Testis (tissue), 3 donors: ENCODE data around the gene FBXO30. TPM values are rescaled to one million over a fixed set of nuclear protein-coding genes. Genes with fewer than 3 reads are reported as not detected.

Experiments used
- DNase-seq: peaks from one replicate; pipeline ENCODE4 v3.0.0-alpha.2; 2019
- H3K27ac ChIP-seq, 2 donors: fragments of 200-600 bp; sonication (generic); one replicate each; pipeline ENCODE4 v1.5.1; 2019
- H3K27me3 ChIP-seq: fragments of 200-600 bp; sonication (generic); one replicate; pipeline ENCODE4 v1.5.1; 2019
- H3K36me3 ChIP-seq: fragments of 200-600 bp; sonication (generic); one replicate; pipeline ENCODE4 v1.5.1; 2017; ENCODE audit warnings: low read depth; ENCODE audit errors: missing control alignments
- H3K4me1 ChIP-seq: fragments of 200-600 bp; sonication (generic); one replicate; pipeline ENCODE4 v1.5.1; 2019
- H3K4me3 ChIP-seq, 2 donors: fragments of 200-600 bp; sonication (generic); one replicate each; pipeline ENCODE4 v1.5.1; 2017 to 2019
- H3K9me3 ChIP-seq: fragments of 200-600 bp; sonication (generic); one replicate; pipeline ENCODE4 v1.5.1; 2017
- CTCF ChIP-seq, 3 experiments: fragments of 450-650 bp in 2 of 3; fragments of 200-600 bp in 1 of 3; sonication (generic) in 1 of 3; IDR thresholded peaks; one replicate each; pipeline ENCODE4 v1.5.1; 2016 to 2019; ENCODE audit warnings: antibody characterized with exemption in 3 of 3, mild to moderate bottlenecking in 2 of 3, moderate library complexity in 1 of 3
- POLR2A ChIP-seq: fragments of 450-650 bp; IDR thresholded peaks from one replicate; pipeline ENCODE4 v1.6.1; 2017; ENCODE audit warnings: antibody characterized with exemption, mild to moderate bottlenecking, moderate library complexity
- WGBS, 2 donors: methylation state at CpG; one replicate each; pipeline ENCODE4 v1.1.5; 2018; 5-methylcytosine and 5-hydroxymethylcytosine counted together
- intact Hi-C: fragments of 100-400 bp; cut with DNase I; formaldehyde crosslinking; loops from one replicate; pipeline ENCODE4 v1.15.1; 2023; ENCODE audit warnings: low total_unique reads
- polyA plus RNA-seq: library from polyadenylated mRNA; stranded (reverse); fragments of 350-450 nt; fragmentation: Illumina TruSeq; extraction: RNeasy Lipid Tissue Mini Kit (QIAGEN cat#74804); gene quantifications from one replicate; pipeline ENCODE4 v1.2.3, GENCODE V29; 2014; ENCODE audit warnings: low read depth, low replicate concordance; ENCODE audit not compliant: insufficient read depth
- total RNA-seq, 2 donors: library from RNA; depleted of rRNA; stranded (reverse); fragments of >200 nt; gene quantifications; one replicate each; pipeline ENCODE4 v1.2.3, GENCODE V29; 2016

The FBXO30 gene
- total and polyA plus RNA-seq, 3 donors from 2014 or later = 10.8 to 13.4 (median 11.6) TPM

- TF ChIP-seq CTCF (IDR thresholded peaks at IDR 0.05) = no peak
- TF ChIP-seq POLR2A = no peak
- no peaks in the 10 kb centered on the region for H3K9me3 ChIP-seq
- WGBS, 2 donors = 78 to 84% methylated on average over 2 of the region's 2 CpGs
- no peaks in the 10 kb centered on the region for H3K4me1 ChIP-seq
- H3K36me3 ChIP-seq = no peaks in the 10 kb centered on the region
- no peak for DNase-seq
- H3K4me3 ChIP-seq = no peak overlapping the region
- H3K27ac ChIP-seq = no peak overlapping the region
- no peaks in the 10 kb centered on the region for H3K27me3 ChIP-seq
- intact Hi-C loops = no loop called here
Observed at GRCh38 chr6:145850671-145851070, 36.1 kb upstream of the FBXO30 start.

- 76 to 79% methylated on average over 2 of the region's 2 CpGs for WGBS, 2 donors
- intact Hi-C loops = no loop called here
- Histone ChIP-seq H3K36me3 (no peaks in the 10 kb centered on the region), H3K9me3 (no peaks in the 10 kb centered on the region), H3K4me1 (no peaks in the 10 kb centered on the region), H3K4me3 (no peak overlapping the region), H3K27ac (no peak overlapping the region), H3K27me3 (no peaks in the 10 kb centered on the region)
- no peak for DNase-seq
- no peak for TF ChIP-seq CTCF (IDR thresholded peaks at IDR 0.05)
- TF ChIP-seq POLR2A = no peak
Observed at GRCh38 chr6:145848541-145848940, 33.9 kb upstream of the FBXO30 start.

- intact Hi-C loops = no loop called here
- no peaks in the 10 kb centered on the region for H3K9me3 ChIP-seq
- no peak for DNase-seq
- no peak overlapping the region for H3K27ac ChIP-seq
- TF ChIP-seq POLR2A (no peak), CTCF (IDR thresholded peaks at IDR 0.05) (no peak)
- H3K36me3 ChIP-seq = no peaks in the 10 kb centered on the region
- no peak overlapping the region for H3K4me3 ChIP-seq
- peaks cover 8% of the 10 kb centered on the region for H3K4me1 ChIP-seq
- WGBS, 2 donors = 93 to 98% methylated on average over 3 of the region's 3 CpGs
- H3K27me3 ChIP-seq = no peaks in the 10 kb centered on the region
Observed at GRCh38 chr6:145845557-145845956, 31.0 kb upstream of the FBXO30 start.

GRCh38 chr6:145844933-145845540 lies 30.4 kb upstream of the FBXO30 start:
- no peak overlapping the region for H3K4me3 ChIP-seq
- no peaks in the 10 kb centered on the region for H3K36me3 ChIP-seq
- intact Hi-C loops = no loop called here
- H3K4me1 ChIP-seq = peaks cover 8% of the 10 kb centered on the region
- TF ChIP-seq CTCF (IDR thresholded peaks at IDR 0.05) (no peak), POLR2A (no peak)
- no peak for DNase-seq
- H3K27ac ChIP-seq = no peak overlapping the region
- WGBS, 2 donors = 87 to 88% methylated on average over 4 of the region's 4 CpGs
- no peaks in the 10 kb centered on the region for H3K27me3 ChIP-seq
- no peaks in the 10 kb centered on the region for H3K9me3 ChIP-seq
